GM12865 (cell line): ENCODE results near the gene PRKD1.

ENCODE experiments used
- DNase-seq: peaks from one replicate; pipeline ENCODE4 v3.0.0; 2010; ENCODE audit warnings: low read depth
- H3K4me3 ChIP-seq: 2 replicates; pipeline ENCODE4 v1.5.1; 2011; ENCODE audit warnings: mild to moderate bottlenecking, low read depth, low read length, control low read depth
- TF ChIP-seq, protein P1 (sequence below): IDR thresholded peaks from 2 replicates; pipeline ENCODE4 v1.5.1; 2011; ENCODE audit warnings: low read length, control low read depth, low read depth, inconsistent platforms; ENCODE audit not compliant: insufficient read depth; ENCODE audit errors: missing control alignments

PRKD1 gene

DNA sequence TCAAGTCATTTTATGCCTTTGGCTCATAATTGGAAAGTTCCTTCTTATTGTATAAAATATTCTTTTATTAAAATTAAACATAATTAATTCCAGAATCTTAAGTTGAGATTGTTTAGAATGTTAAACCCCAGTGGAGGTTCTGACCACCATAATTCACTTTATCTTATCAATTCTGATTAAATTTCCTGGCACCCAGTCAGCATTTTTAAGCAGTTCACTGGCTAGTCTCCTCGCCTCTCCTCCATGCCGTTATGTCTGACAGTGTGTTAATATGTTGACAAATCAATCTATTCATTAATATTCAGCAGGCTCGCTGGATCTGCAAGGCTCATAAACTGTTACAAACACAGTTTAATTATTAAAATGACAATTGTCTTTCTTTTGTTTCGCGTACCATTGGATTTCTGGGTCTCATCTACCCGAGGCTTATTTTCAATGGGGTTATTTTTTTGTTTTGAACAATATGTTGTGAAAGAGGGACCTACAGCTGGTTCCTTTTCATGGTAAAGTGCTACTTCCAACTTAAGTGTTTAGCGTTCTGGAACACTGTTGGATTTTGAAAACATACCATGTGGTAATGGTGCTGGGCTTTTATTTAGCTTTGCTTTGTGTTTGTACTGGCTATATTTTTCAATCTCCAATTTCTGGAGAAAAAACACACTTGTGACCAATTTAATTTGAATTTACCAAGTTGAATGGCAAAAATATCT lies 339.7 kb downstream of the PRKD1 start:
- TF ChIP-seq, protein P1, sequence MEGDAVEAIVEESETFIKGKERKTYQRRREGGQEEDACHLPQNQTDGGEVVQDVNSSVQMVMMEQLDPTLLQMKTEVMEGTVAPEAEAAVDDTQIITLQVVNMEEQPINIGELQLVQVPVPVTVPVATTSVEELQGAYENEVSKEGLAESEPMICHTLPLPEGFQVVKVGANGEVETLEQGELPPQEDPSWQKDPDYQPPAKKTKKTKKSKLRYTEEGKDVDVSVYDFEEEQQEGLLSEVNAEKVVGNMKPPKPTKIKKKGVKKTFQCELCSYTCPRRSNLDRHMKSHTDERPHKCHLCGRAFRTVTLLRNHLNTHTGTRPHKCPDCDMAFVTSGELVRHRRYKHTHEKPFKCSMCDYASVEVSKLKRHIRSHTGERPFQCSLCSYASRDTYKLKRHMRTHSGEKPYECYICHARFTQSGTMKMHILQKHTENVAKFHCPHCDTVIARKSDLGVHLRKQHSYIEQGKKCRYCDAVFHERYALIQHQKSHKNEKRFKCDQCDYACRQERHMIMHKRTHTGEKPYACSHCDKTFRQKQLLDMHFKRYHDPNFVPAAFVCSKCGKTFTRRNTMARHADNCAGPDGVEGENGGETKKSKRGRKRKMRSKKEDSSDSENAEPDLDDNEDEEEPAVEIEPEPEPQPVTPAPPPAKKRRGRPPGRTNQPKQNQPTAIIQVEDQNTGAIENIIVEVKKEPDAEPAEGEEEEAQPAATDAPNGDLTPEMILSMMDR = no peak

DNA sequence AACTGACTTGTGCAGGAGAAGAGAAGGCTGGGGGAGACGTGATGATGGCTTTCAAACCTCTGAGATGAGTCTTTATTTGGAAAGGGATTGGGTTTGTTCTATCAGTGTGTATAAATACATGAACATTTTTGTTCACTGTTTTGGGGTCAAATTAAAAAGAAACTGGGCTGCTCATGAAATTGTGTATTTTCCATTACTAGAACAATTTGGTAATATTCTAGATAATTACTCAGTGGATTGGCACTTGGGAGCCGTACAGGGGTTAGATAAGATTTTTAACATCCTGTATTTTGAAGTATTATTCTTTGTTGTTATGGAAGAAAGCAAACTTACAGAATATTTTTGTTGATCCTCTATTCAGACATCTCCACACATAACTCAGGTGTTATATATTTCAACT lies 340.6 kb downstream of the PRKD1 start:
- no peak overlapping the region for H3K4me3 ChIP-seq
- TF ChIP-seq, protein P1 = no peak
- no peak for DNase-seq

More for the DNA sequence above, 339.7 kb downstream of the PRKD1 start:
- DNase-seq = no peak
- no peak overlapping the region for H3K4me3 ChIP-seq

DNA sequence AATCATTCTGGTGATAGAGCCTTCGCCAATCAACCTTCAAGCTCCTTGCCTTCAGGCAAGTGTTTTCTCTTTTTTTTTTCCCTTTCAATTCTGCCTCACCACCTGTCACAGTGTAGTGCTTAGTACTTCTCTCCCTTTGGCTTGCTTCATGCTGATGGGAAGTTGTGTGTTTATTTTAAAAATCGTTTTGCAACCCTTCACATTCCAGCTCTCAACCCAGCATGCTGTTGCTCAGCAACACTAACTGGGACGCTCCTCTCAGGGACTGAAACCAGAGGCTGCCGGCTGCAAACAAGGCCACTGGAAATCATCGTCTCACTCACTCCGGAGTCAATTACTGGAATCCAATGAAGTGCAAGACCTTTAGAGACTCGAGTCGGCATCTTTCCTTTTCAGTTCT lies 342.7 kb downstream of the PRKD1 start:
- no peak for DNase-seq
- H3K4me3 ChIP-seq = no peak overlapping the region

DNA sequence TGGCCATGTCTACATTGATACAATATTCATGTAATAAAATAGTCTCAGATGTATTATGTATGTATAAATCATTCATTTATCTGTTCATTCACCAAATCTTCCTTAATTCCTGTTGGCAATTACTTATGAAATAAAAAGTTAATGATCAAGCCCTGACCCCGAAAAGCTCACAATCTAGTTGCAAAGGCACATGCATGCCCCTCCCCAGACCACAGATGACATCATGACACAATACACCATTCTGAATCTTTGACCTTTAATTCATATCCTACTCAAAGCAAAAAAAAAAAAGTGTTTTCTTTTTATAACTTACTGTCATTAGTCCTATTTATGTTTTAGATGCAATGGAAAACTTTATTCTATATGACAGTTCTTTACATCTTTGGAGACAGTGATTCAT lies 346.9 kb downstream of the PRKD1 start:
- TF ChIP-seq, protein P1 = no peak
- DNase-seq = no peak
- no peak overlapping the region for H3K4me3 ChIP-seq

More for the DNA sequence above, 342.7 kb downstream of the PRKD1 start:
- TF ChIP-seq, protein P1 = no peak

DNA sequence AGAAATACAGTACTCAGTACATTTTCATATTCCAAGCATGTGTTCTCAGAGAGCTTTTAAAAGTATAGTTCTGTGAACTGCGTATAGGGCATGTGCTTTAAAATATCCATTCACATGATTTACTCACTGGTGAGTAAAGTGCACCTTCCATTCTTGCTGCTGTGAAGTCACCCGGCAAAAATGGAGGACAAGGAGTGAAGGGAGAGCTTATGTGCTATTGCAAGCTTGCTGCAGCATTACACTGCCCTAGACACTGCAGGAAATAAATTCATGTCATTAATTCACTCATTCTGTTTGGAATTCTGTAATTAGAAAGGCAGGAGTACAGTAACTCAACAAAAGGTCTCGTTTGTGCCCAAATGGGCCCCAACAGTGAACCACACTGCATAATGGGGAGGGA lies 347.8 kb downstream of the PRKD1 start:
- TF ChIP-seq, protein P1 = no peak
- no peak for DNase-seq
- H3K4me3 ChIP-seq = no peak overlapping the region

DNA sequence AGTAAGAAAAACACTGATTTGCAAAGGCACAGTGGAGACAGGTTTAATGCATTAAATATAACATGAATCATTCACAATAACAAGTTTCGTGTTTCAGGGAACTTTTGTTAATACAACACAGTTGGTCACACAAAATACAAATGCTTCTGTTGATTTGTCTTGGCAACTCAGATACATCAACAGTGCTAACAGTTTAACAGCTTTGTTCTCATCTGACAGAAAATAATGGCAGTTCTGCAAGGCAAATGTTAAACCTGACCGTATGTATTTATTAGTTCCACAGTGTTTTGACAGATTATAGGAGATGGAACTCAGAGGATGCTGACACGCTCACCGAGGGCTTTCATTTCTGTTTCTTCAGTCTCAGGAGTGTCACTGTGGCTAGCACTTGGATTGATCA lies 350.7 kb downstream of the PRKD1 start:
- TF ChIP-seq, protein P1 = no peak
- H3K4me3 ChIP-seq = no peak overlapping the region
- no peak for DNase-seq

DNA sequence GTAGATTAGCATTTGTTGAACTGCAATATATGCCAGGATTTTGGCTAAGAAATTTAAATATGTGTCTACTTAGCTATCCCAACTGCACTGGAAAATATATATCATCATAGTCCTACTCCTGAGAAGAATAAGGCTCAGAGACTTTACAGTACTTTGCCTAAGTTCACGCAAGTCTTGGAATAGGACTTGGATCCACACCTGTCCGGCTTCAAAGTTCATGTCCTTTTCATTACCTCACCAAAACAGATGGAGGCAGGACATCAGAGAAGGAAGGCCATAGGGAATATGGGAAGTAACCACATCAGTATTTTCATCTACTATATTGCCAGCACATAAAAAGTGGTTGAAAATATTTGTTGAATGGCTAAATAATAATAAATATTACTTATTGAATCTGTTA lies 358.5 kb downstream of the PRKD1 start:
- TF ChIP-seq, protein P1 = no peak
- no peak overlapping the region for H3K4me3 ChIP-seq
- no peak for DNase-seq
